ENCODE measurements around the gene RXRB. TPM values are rescaled to one million over a fixed set of nuclear protein-coding genes. Genes with fewer than 3 reads are reported as not detected.

The RXRB gene
- total RNA-seq, 2 experiments from 2014 or later = 33.5 to 34.5 TPM

GRCh38 chr6:33203443-33204164 is 3.1 kb upstream of the RXRB start:
- Mint-ChIP-seq H3K27ac (peak overlapping the region; percentile 92), H3K4me3 (peak overlapping the region; percentile 91), H3K4me1 (ENCODE audit: low read depth) (peaks cover 69% of the 10 kb centered on the region), H3K36me3 (ENCODE audit: low read depth) (peaks cover 37% of the 10 kb centered on the region), H3K27me3 (ENCODE audit: low read depth) (no peaks in the 10 kb centered on the region), H3K9me3 (ENCODE audit: insufficient read depth) (no peaks in the 10 kb centered on the region)
- no peak for ATAC-seq
- no peak for DNase-seq
- CTCF ChIA-PET = interaction anchor here (1.2 to 1.5 kb wide), 2 partner anchors 45 to 68 kb away, joined by 3 to 6 read pairs; partner anchors contain the start of genes RPS18 and VPS52
- POLR2A ChIA-PET = no interaction called here

- ATAC-seq = no peak
- peaks cover 75% of the 10 kb centered on the region for H3K4me1 Mint-ChIP-seq (ENCODE audit: low read depth)
- peak overlapping the region; percentile 9 for H3K4me3 Mint-ChIP-seq
- H3K36me3 Mint-ChIP-seq (ENCODE audit: low read depth) = peaks cover 40% of the 10 kb centered on the region
- DNase-seq = no peak
- no peaks in the 10 kb centered on the region for H3K9me3 Mint-ChIP-seq (ENCODE audit: insufficient read depth)
- H3K27ac Mint-ChIP-seq = no peak overlapping the region
- ChIA-PET CTCF (interaction anchor here (1.2 to 1.5 kb wide), 2 partner anchors 46 to 69 kb away, joined by 3 to 6 read pairs; partner anchors contain the start of genes RPS18 and VPS52), POLR2A (interaction anchor here (0.6 to 1.0 kb wide), 3 partner anchors 47 to 231 kb away, joined by 3 read pairs; no protein-coding TSS in a partner anchor)
- H3K27me3 Mint-ChIP-seq (ENCODE audit: low read depth) = no peaks in the 10 kb centered on the region
Measured at GRCh38 chr6:33202799-33203198, 2.3 kb upstream of the RXRB start.

- POLR2A ChIA-PET = no interaction called here
- ATAC-seq (no peak), DNase-seq (no peak)
- peaks cover 79% of the 10 kb centered on the region for H3K4me1 Mint-ChIP-seq (ENCODE audit: low read depth)
- H3K27me3 Mint-ChIP-seq (ENCODE audit: low read depth) = no peaks in the 10 kb centered on the region
- peak overlapping the region; percentile 100 for H3K4me3 Mint-ChIP-seq
- CTCF ChIA-PET = interaction anchor here (1.5 kb wide), 1 partner anchor 47 kb away, joined by 6 read pairs; no protein-coding TSS in a partner anchor
- peak overlapping the region; percentile 98 for H3K27ac Mint-ChIP-seq
- H3K9me3 Mint-ChIP-seq (ENCODE audit: insufficient read depth) = no peaks in the 10 kb centered on the region
- peaks cover 45% of the 10 kb centered on the region for H3K36me3 Mint-ChIP-seq (ENCODE audit: low read depth)
Measured at GRCh38 chr6:33201935-33202334, 1.5 kb upstream of the RXRB start.

DNA sequence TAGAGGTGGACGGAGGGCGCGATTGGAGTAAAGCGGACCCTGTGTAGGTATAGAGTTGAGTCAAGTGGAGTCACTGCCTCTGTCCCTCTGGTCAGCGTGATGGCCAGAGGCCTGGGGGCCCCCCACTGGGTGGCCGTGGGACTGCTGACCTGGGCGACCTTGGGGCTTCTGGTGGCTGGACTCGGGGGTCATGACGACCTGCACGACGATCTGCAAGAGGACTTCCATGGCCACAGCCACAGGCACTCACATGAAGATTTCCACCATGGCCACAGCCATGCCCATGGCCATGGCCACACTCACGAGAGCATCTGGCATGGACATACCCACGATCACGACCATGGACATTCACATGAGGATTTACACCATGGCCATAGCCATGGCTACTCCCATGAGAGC is 681 bp upstream of the RXRB start:
- peaks cover 72% of the 10 kb centered on the region for H3K4me1 Mint-ChIP-seq (ENCODE audit: low read depth)
- H3K27me3 Mint-ChIP-seq (ENCODE audit: low read depth) = no peaks in the 10 kb centered on the region
- H3K36me3 Mint-ChIP-seq (ENCODE audit: low read depth) = peaks cover 49% of the 10 kb centered on the region
- ChIA-PET CTCF (no interaction called here), POLR2A (no interaction called here)
- ATAC-seq (no peak), DNase-seq (no peak)
- peak overlapping the region; percentile 100 for H3K4me3 Mint-ChIP-seq
- H3K27ac Mint-ChIP-seq = peak overlapping the region; percentile 98
- H3K9me3 Mint-ChIP-seq (ENCODE audit: insufficient read depth) = no peaks in the 10 kb centered on the region

- peak; percentile 81 for DNase-seq
- Mint-ChIP-seq H3K36me3 (ENCODE audit: low read depth) (peaks cover 63% of the 10 kb centered on the region), H3K4me3 (peak overlapping the region; percentile 100), H3K9me3 (ENCODE audit: insufficient read depth) (no peaks in the 10 kb centered on the region), H3K4me1 (ENCODE audit: low read depth) (peaks cover 59% of the 10 kb centered on the region), H3K27me3 (ENCODE audit: low read depth) (no peaks in the 10 kb centered on the region), H3K27ac (peak overlapping the region; percentile 86)
- POLR2A ChIA-PET = interaction anchor here (0.8 to 2.7 kb wide), 8 partner anchors 9 to 228 kb away, joined by 3 to 17 read pairs (median 4); partner anchors contain the start of genes B3GALT4, RING1, RPS18 and VPS52
- peak; percentile 36 for ATAC-seq
- CTCF ChIA-PET = interaction anchor here (0.7 to 4.8 kb wide), 8 partner anchors 9 to 245 kb away, joined by 3 to 52 read pairs (median 6); partner anchors contain the start of gene RING1
Measured at GRCh38 chr6:33199687-33200218, 712 bp downstream of the RXRB start.

GRCh38 chr6:33198853-33199436 is 1.5 kb downstream of the RXRB start:
- ChIA-PET POLR2A (interaction anchor here (0.9 to 2.7 kb wide), 5 partner anchors 10 to 227 kb away, joined by 3 to 17 read pairs (median 6); partner anchors contain the start of genes RING1, RPS18 and VPS52), CTCF (interaction anchor here (1.4 to 4.8 kb wide), 7 partner anchors 10 to 79 kb away, joined by 4 to 52 read pairs (median 8); partner anchors contain the start of genes RING1, RPS18 and VPS52)
- ATAC-seq = no peak
- H3K27ac Mint-ChIP-seq = peak overlapping the region; percentile 86
- peaks cover 54% of the 10 kb centered on the region for H3K4me1 Mint-ChIP-seq (ENCODE audit: low read depth)
- H3K27me3 Mint-ChIP-seq (ENCODE audit: low read depth) = no peaks in the 10 kb centered on the region
- H3K36me3 Mint-ChIP-seq (ENCODE audit: low read depth) = peaks cover 66% of the 10 kb centered on the region
- peak overlapping the region; percentile 100 for H3K4me3 Mint-ChIP-seq
- no peak for DNase-seq
- no peaks in the 10 kb centered on the region for H3K9me3 Mint-ChIP-seq (ENCODE audit: insufficient read depth)

DNA sequence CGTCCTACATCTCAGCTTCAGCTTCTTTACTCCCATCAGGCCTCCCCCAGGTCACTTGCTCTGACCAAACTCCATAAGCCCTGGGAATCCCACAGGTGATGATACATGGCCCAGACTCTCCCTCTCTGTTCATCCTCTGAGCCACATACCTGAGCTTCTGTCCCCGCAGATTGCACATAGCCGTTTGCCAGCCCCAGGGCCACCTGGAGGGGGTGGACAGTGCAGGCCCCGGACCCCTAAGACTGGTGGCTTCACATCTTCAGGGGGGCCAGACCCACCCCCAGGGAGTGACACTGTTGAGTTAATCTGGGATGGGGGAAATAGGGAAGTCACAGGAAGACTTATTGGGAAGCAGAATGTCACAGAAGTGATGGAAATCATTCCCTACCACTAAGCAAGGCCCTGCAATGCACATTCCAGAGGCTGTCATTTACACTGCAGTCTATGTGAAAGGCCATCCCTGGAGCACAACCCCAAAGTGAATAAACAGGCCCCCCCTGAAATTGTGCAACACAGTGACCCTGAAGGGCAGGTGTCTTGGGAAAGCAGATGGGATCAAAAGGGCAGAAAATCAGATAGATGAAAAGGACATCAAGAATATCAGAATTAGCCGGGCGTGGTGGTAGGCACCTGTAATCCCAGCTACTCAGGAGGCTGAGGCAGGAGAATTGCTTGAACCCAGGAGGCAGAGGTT is 2.2 kb downstream of the RXRB start:
- Mint-ChIP-seq H3K4me1 (ENCODE audit: low read depth) (peaks cover 51% of the 10 kb centered on the region), H3K36me3 (ENCODE audit: low read depth) (peaks cover 61% of the 10 kb centered on the region), H3K9me3 (ENCODE audit: insufficient read depth) (no peaks in the 10 kb centered on the region), H3K27me3 (ENCODE audit: low read depth) (no peaks in the 10 kb centered on the region), H3K27ac (peak overlapping the region; percentile 69), H3K4me3 (peak overlapping the region; percentile 100)
- ChIA-PET POLR2A (interaction anchor here (2.7 kb wide), 1 partner anchor 10 kb away, joined by 17 read pairs; the partner anchor contains the start of gene RING1), CTCF (interaction anchor here (0.8 to 4.8 kb wide), 18 partner anchors 9 to 220 kb away, joined by 3 to 52 read pairs (median 7); partner anchors contain the start of genes CUTA, RING1, RPS18 and VPS52)
- no peak for DNase-seq
- ATAC-seq = no peak

DNA sequence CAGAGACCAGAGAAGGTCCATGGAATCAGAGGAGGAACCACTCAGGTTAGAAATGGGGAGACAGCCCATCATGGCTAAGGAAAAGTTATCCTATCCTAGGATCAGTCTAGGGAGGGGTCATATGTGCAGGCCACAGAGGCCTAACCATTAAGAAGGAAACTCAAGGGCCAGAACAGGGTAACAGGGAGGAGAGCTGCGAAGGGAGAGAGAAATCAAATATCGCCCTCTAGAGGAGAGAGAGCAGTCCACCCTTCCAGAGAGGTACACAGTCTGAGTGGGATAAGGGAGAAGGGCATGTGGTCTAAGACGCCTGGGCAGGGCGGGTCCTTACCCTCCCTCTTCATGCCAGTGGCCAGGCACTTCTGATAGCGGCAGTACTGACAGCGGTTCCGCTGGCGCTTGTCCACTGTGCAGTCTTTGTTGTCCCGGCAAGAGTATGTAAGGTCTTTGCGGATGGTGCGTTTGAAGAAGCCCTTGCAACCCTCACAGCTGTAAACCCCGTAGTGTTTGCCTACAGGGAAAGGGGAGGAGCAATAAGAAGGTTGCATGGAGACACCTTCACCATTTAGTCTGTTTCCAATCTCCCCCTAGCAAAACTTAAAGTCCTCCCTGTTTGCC is 2.9 kb downstream of the RXRB start:
- POLR2A ChIA-PET = interaction anchor here (1.2 to 2.7 kb wide), 3 partner anchors 11 to 226 kb away, joined by 4 to 17 read pairs (median 6); partner anchors contain the start of gene RING1
- no peaks in the 10 kb centered on the region for H3K9me3 Mint-ChIP-seq (ENCODE audit: insufficient read depth)
- peak; percentile 55 for DNase-seq
- peaks cover 4% of the 10 kb centered on the region for H3K27me3 Mint-ChIP-seq (ENCODE audit: low read depth)
- ATAC-seq = peak; percentile 40
- H3K36me3 Mint-ChIP-seq (ENCODE audit: low read depth) = peaks cover 56% of the 10 kb centered on the region
- no peak overlapping the region for H3K4me3 Mint-ChIP-seq
- CTCF ChIA-PET = interaction anchor here (0.8 to 4.8 kb wide), 21 partner anchors 8 to 221 kb away, joined by 3 to 52 read pairs (median 6); partner anchors contain the start of genes CUTA, RING1, RPS18 and VPS52
- peak overlapping the region; percentile 0 for H3K27ac Mint-ChIP-seq
- peaks cover 47% of the 10 kb centered on the region for H3K4me1 Mint-ChIP-seq (ENCODE audit: low read depth)

DNA sequence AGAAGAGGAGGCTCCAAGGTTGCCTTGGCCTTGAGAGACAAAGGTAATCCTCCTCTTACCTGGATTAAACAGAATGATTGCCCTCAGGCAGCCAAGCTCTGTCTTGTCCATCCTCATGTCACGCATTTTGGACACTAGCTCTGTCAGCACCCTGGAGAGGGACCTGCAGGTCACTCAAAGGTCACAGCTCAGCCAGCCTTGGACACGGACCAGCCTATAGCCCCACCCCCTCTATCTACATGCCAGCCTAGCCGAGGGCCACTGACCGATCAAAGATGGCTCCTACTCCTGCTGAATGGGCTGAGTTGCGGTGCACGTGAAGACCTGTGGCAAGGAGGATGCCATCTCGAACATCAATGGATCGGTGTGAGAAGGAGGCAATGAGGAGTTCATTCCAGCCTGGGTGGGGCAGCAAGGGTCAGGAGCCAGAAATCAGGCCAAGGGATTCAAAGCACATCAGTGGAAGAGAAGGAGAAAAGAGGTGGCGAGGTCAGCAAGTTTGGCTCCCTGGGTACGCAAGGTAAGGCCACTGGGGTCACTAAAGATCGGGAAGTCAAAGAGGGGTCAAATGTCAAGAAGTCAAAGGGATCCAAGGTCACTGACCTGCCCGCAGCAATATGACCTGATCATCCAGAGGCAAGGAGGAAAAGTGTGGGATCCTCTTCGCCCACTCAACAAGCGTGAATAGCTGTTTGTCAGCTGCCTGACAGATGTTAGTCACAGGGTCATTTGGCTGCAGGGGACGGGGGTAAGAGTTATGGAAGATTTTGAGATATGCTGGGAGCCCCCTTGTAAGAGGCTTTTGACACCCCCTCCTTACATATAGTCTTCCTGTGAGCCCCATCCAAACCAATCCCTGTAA is 4.9 kb downstream of the RXRB start:
- H3K4me3 Mint-ChIP-seq = no peak overlapping the region
- ATAC-seq (no peak), DNase-seq (no peak)
- H3K9me3 Mint-ChIP-seq (ENCODE audit: insufficient read depth) = no peaks in the 10 kb centered on the region
- ChIA-PET POLR2A (no interaction called here), CTCF (interaction anchor here (1.0 to 2.6 kb wide), 3 partner anchors 12 to 52 kb away, joined by 3 to 19 read pairs (median 11); no protein-coding TSS in a partner anchor)
- peaks cover 19% of the 10 kb centered on the region for H3K27me3 Mint-ChIP-seq (ENCODE audit: low read depth)
- peaks cover 40% of the 10 kb centered on the region for H3K36me3 Mint-ChIP-seq (ENCODE audit: low read depth)
- H3K27ac Mint-ChIP-seq = no peak overlapping the region
- H3K4me1 Mint-ChIP-seq (ENCODE audit: low read depth) = peaks cover 33% of the 10 kb centered on the region

DNA sequence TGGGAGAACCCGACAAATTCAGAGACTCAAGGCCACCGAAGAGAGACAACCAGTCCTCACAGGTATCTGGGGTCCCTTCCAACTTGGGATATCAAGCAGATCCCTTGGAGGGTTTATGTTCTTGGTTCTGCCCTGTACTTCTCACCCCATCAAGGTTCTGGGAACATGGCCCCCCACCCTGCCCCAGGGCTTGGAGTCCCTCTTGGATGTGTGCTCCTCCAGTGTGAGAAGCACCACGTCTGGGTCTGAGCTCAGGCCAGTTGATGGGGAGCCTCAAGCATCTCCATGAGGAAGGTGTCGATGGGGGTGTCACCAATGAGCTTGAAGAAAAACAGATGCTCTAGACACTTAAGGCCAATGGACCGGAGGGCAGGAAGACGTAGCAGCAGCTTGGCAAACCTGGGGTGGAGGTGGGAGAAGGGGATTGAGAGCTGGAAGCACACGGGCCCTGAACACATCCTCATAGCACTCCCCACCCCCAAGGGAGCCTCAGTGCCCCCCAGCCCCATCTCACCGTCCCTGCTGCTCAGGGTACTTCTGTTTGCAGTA is 6.0 kb downstream of the RXRB start:
- H3K4me1 Mint-ChIP-seq (ENCODE audit: low read depth) = peaks cover 30% of the 10 kb centered on the region
- CTCF ChIA-PET = interaction anchor here (1.0 to 2.3 kb wide), 3 partner anchors 14 to 53 kb away, joined by 3 to 11 read pairs (median 3); no protein-coding TSS in a partner anchor
- H3K27ac Mint-ChIP-seq = no peak overlapping the region
- no peaks in the 10 kb centered on the region for H3K9me3 Mint-ChIP-seq (ENCODE audit: insufficient read depth)
- POLR2A ChIA-PET = no interaction called here
- peaks cover 25% of the 10 kb centered on the region for H3K27me3 Mint-ChIP-seq (ENCODE audit: low read depth)
- no peak overlapping the region for H3K4me3 Mint-ChIP-seq
- ATAC-seq (no peak), DNase-seq (no peak)
- peaks cover 38% of the 10 kb centered on the region for H3K36me3 Mint-ChIP-seq (ENCODE audit: low read depth)
